Activated CD4-positive, alpha-beta memory T cell treated with anti-CD3 and anti-CD28 coated beads, Interleukin-2, amount 10 ng/mL, durations not matched to agents 7 days and 5 days (primary cell): ENCODE data around the gene CEP85L. TPM values are rescaled to one million over a fixed set of nuclear protein-coding genes. Genes with fewer than 3 reads are reported as not detected.

Experiments used
- CTCF ChIA-PET: fragments of 350-600 bp; sonication (Branson Sonifier 250); formaldehyde crosslinking; loops from one replicate; lab custom pipeline; 2021; ENCODE audit warnings: antibody characterized with exemption, inconsistent platforms; lab: Charles Lee
- POLR2A ChIA-PET: fragments of 350-600 bp; sonication (Branson Sonifier 250); formaldehyde crosslinking; loops from one replicate; lab custom pipeline; 2021; ENCODE audit warnings: antibody characterized with exemption; lab: Charles Lee
- DNase-seq: peaks from one replicate; pipeline ENCODE4 v3.0.0-alpha.2; 2020
- H3K27ac Mint-ChIP-seq: one replicate; pipeline ENCODE4 v1.8.0; 2021; ENCODE audit warnings: mild to moderate bottlenecking, mixed read lengths
- H3K27me3 Mint-ChIP-seq: one replicate; pipeline ENCODE4 v1.8.0; 2021; ENCODE audit warnings: mixed read lengths
- H3K36me3 Mint-ChIP-seq: one replicate; pipeline ENCODE4 v1.8.0; 2021; ENCODE audit warnings: low read depth, mixed read lengths
- H3K4me1 Mint-ChIP-seq: one replicate; pipeline ENCODE4 v1.8.0; 2021; ENCODE audit warnings: mixed read lengths
- H3K4me3 Mint-ChIP-seq: one replicate; pipeline ENCODE4 v1.8.0; 2021; ENCODE audit warnings: mild to moderate bottlenecking, mixed read lengths
- H3K9me3 Mint-ChIP-seq: one replicate; pipeline ENCODE4 v1.8.0; 2021; ENCODE audit warnings: mixed read lengths
- total RNA-seq, 2 experiments: library from RNA; stranded (reverse); gene quantifications; one replicate each; pipeline ENCODE4 v1.2.3, GENCODE V29; 2021

The CEP85L gene
- total RNA-seq, 2 experiments from 2014 or later, result 36.2 to 38.0 TPM

DNA sequence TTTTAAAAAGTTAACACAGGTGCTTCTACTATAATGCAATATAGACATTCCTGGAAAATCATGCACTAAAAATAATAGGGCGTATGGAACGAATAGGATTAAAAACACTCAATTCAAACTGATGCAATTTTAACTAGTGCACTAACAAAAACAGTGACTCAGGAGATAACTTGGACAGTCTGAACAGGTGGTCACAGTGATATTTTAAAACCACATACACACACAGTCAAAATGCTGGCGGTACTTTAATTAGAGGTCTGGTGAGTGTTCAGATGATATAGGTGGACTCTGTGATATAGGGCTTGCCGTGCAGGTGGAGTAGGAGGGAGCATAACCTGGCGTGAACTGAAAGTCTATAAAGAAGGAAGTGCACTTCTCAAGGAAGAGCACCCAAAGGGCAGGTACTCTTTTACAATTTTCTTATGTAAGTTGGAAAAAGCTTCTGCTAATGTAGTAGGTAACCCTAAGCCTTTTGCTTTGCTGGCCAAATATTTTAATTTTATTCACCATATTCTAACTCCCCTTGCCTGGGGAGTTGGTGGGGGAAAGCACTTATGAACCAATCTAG, 145.2 kb downstream of the CEP85L start:
- ChIA-PET POLR2A (no interaction called here), CTCF (no interaction called here)
- Mint-ChIP-seq H3K27me3 (no peaks in the 10 kb centered on the region), H3K4me3 (no peak overlapping the region), H3K9me3 (peaks cover 4% of the 10 kb centered on the region), H3K27ac (no peak overlapping the region), H3K36me3 (peaks cover 30% of the 10 kb centered on the region), H3K4me1 (no peaks in the 10 kb centered on the region)
- DNase-seq, result no peak

- CTCF ChIA-PET, result no interaction called here
- Mint-ChIP-seq H3K4me3 (no peak overlapping the region), H3K27ac (no peak overlapping the region), H3K36me3 (peaks cover 34% of the 10 kb centered on the region), H3K4me1 (no peaks in the 10 kb centered on the region), H3K9me3 (peaks cover 4% of the 10 kb centered on the region), H3K27me3 (no peaks in the 10 kb centered on the region)
- DNase-seq, result no peak
- POLR2A ChIA-PET, result no interaction called here
These were observed 145.7 kb downstream of the CEP85L start for GRCh38 chr6:118505656-118506055.

DNA sequence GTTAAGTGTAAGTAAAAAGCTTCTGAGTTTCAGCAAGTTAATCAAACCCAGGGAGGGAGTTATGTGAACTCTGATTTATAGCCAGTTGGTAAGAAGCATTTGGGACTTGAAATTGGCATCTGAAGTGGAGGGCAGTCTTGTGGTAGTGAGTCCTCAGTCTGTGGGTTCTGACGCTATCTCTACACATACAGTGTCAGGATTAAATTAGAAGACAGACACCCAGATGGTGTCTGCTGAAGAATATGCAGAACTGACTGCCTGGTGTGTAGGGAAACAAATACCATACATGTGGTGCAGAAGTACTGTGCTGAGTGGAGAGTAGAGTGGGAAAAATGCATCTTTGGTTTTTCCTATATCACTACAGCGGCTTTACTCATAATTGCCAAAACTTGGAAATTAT, 146.8 kb downstream of the CEP85L start:
- Mint-ChIP-seq H3K27me3 (no peaks in the 10 kb centered on the region), H3K27ac (no peak overlapping the region), H3K36me3 (peaks cover 39% of the 10 kb centered on the region), H3K4me1 (no peaks in the 10 kb centered on the region), H3K9me3 (peaks cover 4% of the 10 kb centered on the region), H3K4me3 (no peak overlapping the region)
- ChIA-PET CTCF (no interaction called here), POLR2A (no interaction called here)
- DNase-seq, result no peak

- H3K9me3 Mint-ChIP-seq, result peaks cover 4% of the 10 kb centered on the region
- no peak for DNase-seq
- no peaks in the 10 kb centered on the region for H3K27me3 Mint-ChIP-seq
- H3K27ac Mint-ChIP-seq, result no peak overlapping the region
- ChIA-PET POLR2A (no interaction called here), CTCF (no interaction called here)
- no peaks in the 10 kb centered on the region for H3K4me1 Mint-ChIP-seq
- peaks cover 44% of the 10 kb centered on the region for H3K36me3 Mint-ChIP-seq
- no peak overlapping the region for H3K4me3 Mint-ChIP-seq
These were observed 149.2 kb downstream of the CEP85L start for GRCh38 chr6:118502169-118502568.

DNA sequence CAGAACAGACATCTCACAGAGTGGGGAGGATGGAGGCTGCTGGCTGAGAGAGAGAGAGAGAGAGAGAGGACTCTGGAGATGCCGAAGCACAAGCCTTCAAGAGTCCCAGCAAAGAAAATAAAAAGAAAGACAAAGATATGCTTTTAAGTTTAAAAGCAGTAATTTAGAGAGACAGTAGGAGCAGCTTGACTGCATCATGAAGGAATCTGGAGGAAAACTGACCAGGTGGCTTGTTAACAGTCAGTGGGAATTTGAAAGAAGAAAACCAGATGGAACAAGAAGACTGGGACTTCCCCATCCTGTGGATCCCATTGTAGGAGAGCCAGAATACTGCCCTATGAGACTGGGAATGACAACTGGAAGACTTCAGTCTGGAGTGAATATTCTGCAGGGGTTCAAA, 149.6 kb downstream of the CEP85L start:
- Mint-ChIP-seq H3K4me3 (no peak overlapping the region), H3K4me1 (no peaks in the 10 kb centered on the region), H3K9me3 (peaks cover 4% of the 10 kb centered on the region), H3K27me3 (no peaks in the 10 kb centered on the region), H3K27ac (no peak overlapping the region), H3K36me3 (peaks cover 44% of the 10 kb centered on the region)
- POLR2A ChIA-PET, result no interaction called here
- DNase-seq, result no peak
- CTCF ChIA-PET, result no interaction called here

DNA sequence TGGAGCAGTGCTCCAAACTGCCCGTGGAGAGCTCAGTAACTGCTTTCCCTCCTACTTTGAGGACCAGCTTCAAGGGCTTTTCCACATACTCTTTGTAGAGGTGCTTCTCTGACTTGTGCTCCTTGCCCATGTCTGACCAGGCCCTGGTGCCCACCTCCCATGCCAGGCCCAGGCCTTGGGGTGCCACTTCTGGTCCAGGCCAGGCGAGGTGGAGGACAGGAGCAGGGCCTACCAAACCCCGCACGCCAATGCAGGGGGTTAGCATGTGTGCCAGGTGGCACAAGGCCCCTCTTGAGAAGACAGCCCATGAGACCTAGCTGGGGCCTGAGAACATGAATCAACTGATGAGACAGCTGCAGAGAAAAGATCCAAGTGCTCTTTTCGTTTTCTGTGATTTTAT, 150.3 kb downstream of the CEP85L start:
- no peak overlapping the region for H3K4me3 Mint-ChIP-seq
- no peaks in the 10 kb centered on the region for H3K4me1 Mint-ChIP-seq
- ChIA-PET CTCF (no interaction called here), POLR2A (no interaction called here)
- H3K36me3 Mint-ChIP-seq, result peaks cover 44% of the 10 kb centered on the region
- DNase-seq, result no peak
- H3K9me3 Mint-ChIP-seq, result peaks cover 4% of the 10 kb centered on the region
- H3K27ac Mint-ChIP-seq, result no peak overlapping the region
- no peaks in the 10 kb centered on the region for H3K27me3 Mint-ChIP-seq

DNA sequence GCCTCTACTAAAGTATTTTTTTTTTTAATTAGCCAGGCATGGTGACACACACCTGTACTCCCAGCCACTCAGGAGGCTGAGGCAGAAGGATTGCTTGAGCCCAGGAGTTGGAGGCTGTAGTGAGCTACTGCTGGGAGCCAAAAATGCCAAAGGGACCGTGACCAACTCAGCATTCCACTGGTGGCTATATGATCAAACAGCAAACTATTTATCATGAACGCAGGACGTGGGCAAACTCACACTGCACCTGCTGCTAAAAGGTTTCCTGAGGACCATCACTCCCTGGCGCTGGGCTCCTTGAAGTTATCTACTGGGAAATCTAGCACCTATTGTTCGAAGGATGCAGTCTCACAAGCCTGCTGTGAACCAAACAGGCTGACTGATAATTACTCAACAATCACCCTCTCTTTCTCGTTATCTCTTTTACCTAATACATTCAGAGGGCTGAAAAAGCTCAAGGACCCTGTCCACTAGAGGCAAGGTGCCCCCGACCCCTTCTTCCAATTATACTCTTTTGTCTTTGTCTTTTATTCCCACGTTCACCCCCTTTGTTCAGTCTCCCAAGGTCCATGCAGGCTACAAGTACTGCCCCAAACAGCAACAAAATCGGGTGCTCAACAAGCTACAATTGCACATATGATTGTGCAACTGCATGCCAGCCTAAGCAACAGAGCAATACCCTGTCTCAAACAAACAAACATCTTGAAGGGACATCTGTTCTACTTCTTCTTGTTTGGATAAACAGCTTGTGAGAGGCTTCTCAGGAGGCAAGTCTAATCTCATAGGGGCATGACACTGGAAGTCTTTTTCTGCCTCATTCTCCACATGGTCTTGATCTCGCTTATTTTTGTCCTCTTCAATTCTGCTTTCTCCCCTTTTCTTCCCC, 151.0 kb downstream of the CEP85L start:
- Mint-ChIP-seq H3K9me3 (peaks cover 4% of the 10 kb centered on the region), H3K27me3 (no peaks in the 10 kb centered on the region), H3K36me3 (peaks cover 48% of the 10 kb centered on the region), H3K4me3 (no peak overlapping the region), H3K4me1 (peaks cover 5% of the 10 kb centered on the region), H3K27ac (no peak overlapping the region)
- ChIA-PET CTCF (interaction anchor here (0.7 kb wide), 1 partner anchor 1885 kb away, joined by 3 read pairs; no protein-coding TSS in a partner anchor), POLR2A (no interaction called here)
- DNase-seq, result no peak

GRCh38 chr6:118495485-118496280, 155.7 kb downstream of the CEP85L start:
- Mint-ChIP-seq H3K9me3 (no peaks in the 10 kb centered on the region), H3K27me3 (no peaks in the 10 kb centered on the region), H3K4me1 (peaks cover 6% of the 10 kb centered on the region), H3K4me3 (no peak overlapping the region), H3K27ac (no peak overlapping the region), H3K36me3 (peaks cover 50% of the 10 kb centered on the region)
- DNase-seq, result no peak
- ChIA-PET POLR2A (no interaction called here), CTCF (no interaction called here)

GRCh38 chr6:118494091-118494490, 157.3 kb downstream of the CEP85L start:
- H3K36me3 Mint-ChIP-seq, result peaks cover 59% of the 10 kb centered on the region
- H3K9me3 Mint-ChIP-seq, result peaks cover 11% of the 10 kb centered on the region
- H3K4me3 Mint-ChIP-seq, result no peak overlapping the region
- CTCF ChIA-PET, result no interaction called here
- POLR2A ChIA-PET, result no interaction called here
- DNase-seq, result no peak
- no peak overlapping the region for H3K27ac Mint-ChIP-seq
- H3K4me1 Mint-ChIP-seq, result peaks cover 9% of the 10 kb centered on the region
- no peaks in the 10 kb centered on the region for H3K27me3 Mint-ChIP-seq

- Mint-ChIP-seq H3K27ac (no peak overlapping the region), H3K36me3 (peaks cover 78% of the 10 kb centered on the region), H3K27me3 (no peaks in the 10 kb centered on the region), H3K4me1 (peaks cover 14% of the 10 kb centered on the region), H3K9me3 (peaks cover 23% of the 10 kb centered on the region), H3K4me3 (no peak overlapping the region)
- ChIA-PET POLR2A (no interaction called here), CTCF (no interaction called here)
- no peak for DNase-seq
These were observed 161.4 kb downstream of the CEP85L start for GRCh38 chr6:118489990-118490389.

DNA sequence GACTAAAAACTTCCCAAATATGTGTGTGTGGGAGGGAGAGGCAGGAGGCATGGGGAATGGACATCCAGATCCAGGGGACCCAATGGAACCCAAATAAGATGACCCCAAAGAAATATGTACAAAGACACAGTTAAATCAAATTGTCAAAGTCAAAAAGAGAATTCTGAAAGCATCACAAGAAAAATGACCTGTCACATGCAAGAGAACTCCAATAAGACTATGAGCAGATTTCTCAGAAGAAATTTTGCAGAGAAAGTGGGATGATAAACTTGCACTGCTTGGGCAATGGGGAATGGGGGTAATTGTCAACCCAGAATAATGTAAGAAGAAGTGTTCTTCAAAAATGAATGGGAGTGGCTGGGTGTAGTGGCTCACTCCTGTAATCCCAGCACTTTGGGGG, 162.8 kb downstream of the CEP85L start:
- H3K4me1 Mint-ChIP-seq, result peaks cover 14% of the 10 kb centered on the region
- POLR2A ChIA-PET, result no interaction called here
- H3K4me3 Mint-ChIP-seq, result no peak overlapping the region
- H3K27me3 Mint-ChIP-seq, result no peaks in the 10 kb centered on the region
- CTCF ChIA-PET, result no interaction called here
- peaks cover 23% of the 10 kb centered on the region for H3K9me3 Mint-ChIP-seq
- H3K36me3 Mint-ChIP-seq, result peaks cover 70% of the 10 kb centered on the region
- H3K27ac Mint-ChIP-seq, result no peak overlapping the region
- no peak for DNase-seq

DNA sequence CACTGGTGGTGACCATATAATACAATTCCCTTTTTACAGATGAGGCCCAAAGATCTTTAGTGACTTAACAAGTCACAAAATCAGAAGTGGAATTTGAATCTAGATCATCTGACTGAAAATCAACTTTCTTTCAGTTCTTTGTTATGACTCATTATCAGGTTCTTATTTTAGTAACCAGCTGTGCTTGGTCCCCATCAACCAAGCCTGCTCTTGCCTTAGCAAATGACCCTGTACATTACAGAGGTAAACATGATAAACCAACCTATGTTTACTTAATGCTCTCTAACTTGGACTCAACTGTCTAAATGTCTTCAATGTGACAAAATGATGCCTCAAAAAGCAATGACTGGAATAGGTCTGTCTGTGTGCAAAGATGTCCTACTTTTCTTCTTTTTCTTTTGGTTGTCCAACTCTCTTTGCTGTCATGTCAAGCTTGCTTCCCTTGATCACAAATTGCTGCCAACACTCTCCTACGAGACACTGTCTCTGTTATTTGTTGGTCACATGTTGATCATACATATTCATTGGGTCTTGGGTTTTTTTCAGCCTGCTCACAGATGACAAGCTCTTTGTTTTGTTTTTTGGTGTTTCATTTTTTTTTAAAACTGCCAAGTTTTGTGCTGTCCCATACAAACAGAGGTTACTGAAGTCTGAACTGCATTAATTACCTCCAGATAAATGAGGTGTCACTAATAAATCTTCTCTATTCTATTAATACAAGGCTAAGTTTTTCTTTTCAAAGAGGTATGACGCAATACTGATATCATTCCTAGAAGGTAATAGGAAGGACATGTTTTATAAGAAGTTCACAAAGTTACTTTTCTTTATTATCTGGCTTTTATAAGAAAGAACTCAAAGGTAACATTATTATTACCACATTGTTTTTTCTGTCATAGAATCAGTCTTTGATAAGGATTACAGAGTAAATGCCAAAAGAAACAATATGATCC, 165.5 kb downstream of the CEP85L start:
- DNase-seq, result no peak
- Mint-ChIP-seq H3K4me3 (no peak overlapping the region), H3K36me3 (peaks cover 62% of the 10 kb centered on the region), H3K9me3 (peaks cover 23% of the 10 kb centered on the region), H3K27ac (no peak overlapping the region), H3K4me1 (peaks cover 14% of the 10 kb centered on the region), H3K27me3 (no peaks in the 10 kb centered on the region)
- POLR2A ChIA-PET, result no interaction called here
- CTCF ChIA-PET, result interaction anchor here (0.9 kb wide), 1 partner anchor 12 kb away, joined by 3 read pairs; no protein-coding TSS in a partner anchor
